ENCODE measurements around the gene CGNL1. TPM values are rescaled to one million over a fixed set of nuclear protein-coding genes. Genes with fewer than 3 reads are reported as not detected.

CGNL1 gene
- total and polyA plus RNA-seq, 10 of the 15 experiments (the other 5 are each of a cell fraction or from before 2014, with no cell fraction given): under 0.01 to 0.27 (median 0.04) TPM; not detected in 3

GRCh38 chr15:57563416-57563815 lies 187.1 kb downstream of the CGNL1 start:
- ChIA-PET POLR2A (interaction anchor here (0.7 kb wide), 1 partner anchor 8 kb away, joined by 4 read pairs; no protein-coding TSS in a partner anchor), CTCF (interaction anchor here (0.8 to 1.0 kb wide), 2 partner anchors 22 to 297 kb away, joined by 3 to 4 read pairs; no protein-coding TSS in a partner anchor), RAD21 (ENCODE audit: unreplicated experiment) (interaction anchor here (1.1 kb wide), 1 partner anchor 216 kb away, joined by 4 read pairs; no protein-coding TSS in a partner anchor), SMC1A (ENCODE audit: uncharacterized antibody, unreplicated experiment) (no interaction called here)
- intact Hi-C loops (cut with micrococcal nuclease; ENCODE audit: unreplicated experiment) (loop anchor here (5.0 to 10.0 kb wide), 3 partner anchors 89 to 501 kb away; partner anchors contain the start of gene ALDH1A2), in situ Hi-C loops (cut with MboI) (loop anchor here (10.0 kb wide), 1 partner anchor 301 kb away; no protein-coding TSS in a partner anchor)
- TF ChIP-seq CBX3 (IDR thresholded peaks at IDR 0.05; ENCODE audit: borderline replicate concordance, low read depth): no peak
- TF ChIP-seq RELA (IDR thresholded peaks at IDR 0.05; ENCODE audit: borderline replicate concordance, partially characterized antibody): no peak
- no peak for TF ChIP-seq PKNOX1 (IDR thresholded peaks at IDR 0.05)
- TF ChIP-seq SPI1 (IDR thresholded peaks at IDR 0.05; ENCODE audit: borderline replicate concordance, insufficient read depth, low read depth, low read length): no peak
- TF ChIP-seq NFYB (IDR thresholded peaks at IDR 0.05; ENCODE audit: insufficient read depth, low read depth, low read length): no peak
- TF ChIP-seq ZBTB11 (CRISPR knock-in tag; IDR thresholded peaks at IDR 0.05): no peak
- TF ChIP-seq POLR2A (IDR thresholded peaks at IDR 0.05; ENCODE audit: low read depth, low read length): no peak
- no peak for TF ChIP-seq CREM (IDR thresholded peaks at IDR 0.05; ENCODE audit: low read depth)
- no peak for TF ChIP-seq FOXK2 (IDR thresholded peaks at IDR 0.05)
- no peak for TF ChIP-seq FOXM1 (IDR thresholded peaks at IDR 0.05; ENCODE audit: low read depth, low read length)
- ATAC-seq: no peak
- peaks cover 3% of the 10 kb centered on the region; the same call in 1 of the 2 replicates for H3K4me1 ChIP-seq (ENCODE audit: control insufficient read depth, insufficient read depth, low read length)
- no peak overlapping the region for H3K4me3 ChIP-seq
- no peaks in the 10 kb centered on the region for H3K36me3 ChIP-seq (ENCODE audit: control insufficient read depth in 2 of 2, insufficient read depth in 2 of 2, low read length in 1 of 2)
- H3K4me2 ChIP-seq (ENCODE audit: control insufficient read depth, insufficient read depth): no peak overlapping the region
- no TSS peak for BruUV-seq (replicated peaks)
- H3K27ac ChIP-seq (ENCODE audit: control insufficient read depth, insufficient read depth): no peak overlapping the region
- no peak overlapping the region for H3K9ac ChIP-seq (ENCODE audit: control insufficient read depth, insufficient read depth, low read length)
- H2AFZ ChIP-seq (ENCODE audit: control insufficient read depth, low read depth, low read length): no peak overlapping the region
- no peaks in the 10 kb centered on the region for H4K20me1 ChIP-seq (ENCODE audit: control insufficient read depth, insufficient read depth)
- 42% methylated on average over 6 of the region's 6 CpGs for WGBS (ENCODE audit: insufficient coverage, insufficient replicate concordance, low lambda C conversion rate, missing lambda C conversion rate)
- no peaks in the 10 kb centered on the region for H3K27me3 ChIP-seq (replicated peaks in 1 of 2; ENCODE audit: control insufficient read depth in 2 of 2, insufficient read depth in 2 of 2, low read length in 1 of 2)
- no peak for FAIRE-seq
- no peaks in the 10 kb centered on the region; the same call in 2 of the 3 replicates for H3K9me3 ChIP-seq (replicated peaks; ENCODE audit: control insufficient read depth, insufficient read depth, low read length)
- DNase-seq (ENCODE audit: low read depth, low spot score): no peak
- H3K79me2 ChIP-seq (ENCODE audit: control insufficient read depth, insufficient read depth, low read length): no peaks in the 10 kb centered on the region

Data from GM12878 (cell line).